Activated T-cell treated with anti-CD3 and anti-CD28 coated beads, Interleukin-2, amount 50 U/mL, for 24 hours (primary cell): ENCODE results near the gene IRS2.

Source experiments
- DNase-seq: peaks from one replicate; pipeline ENCODE4 v3.0.0-alpha.2; 2020
- H3K27ac Mint-ChIP-seq: 2 replicates; pipeline ENCODE4 v1.8.0; 2020; ENCODE audit warnings: mild to moderate bottlenecking, mixed read lengths
- H3K27me3 Mint-ChIP-seq: 2 replicates; pipeline ENCODE4 v1.8.0; 2020; ENCODE audit warnings: mixed read lengths
- H3K36me3 Mint-ChIP-seq: 2 replicates; pipeline ENCODE4 v1.8.0; 2020; ENCODE audit warnings: low read depth, mixed read lengths
- H3K4me1 Mint-ChIP-seq: 2 replicates; pipeline ENCODE4 v1.8.0; 2020; ENCODE audit warnings: low read depth, mixed read lengths
- H3K4me3 Mint-ChIP-seq: 2 replicates; pipeline ENCODE4 v1.8.0; 2020; ENCODE audit warnings: mild to moderate bottlenecking, moderate library complexity, mixed read lengths
- H3K9me3 Mint-ChIP-seq: 2 replicates; pipeline ENCODE4 v1.8.0; 2020; ENCODE audit warnings: mixed read lengths

The IRS2 gene

DNA sequence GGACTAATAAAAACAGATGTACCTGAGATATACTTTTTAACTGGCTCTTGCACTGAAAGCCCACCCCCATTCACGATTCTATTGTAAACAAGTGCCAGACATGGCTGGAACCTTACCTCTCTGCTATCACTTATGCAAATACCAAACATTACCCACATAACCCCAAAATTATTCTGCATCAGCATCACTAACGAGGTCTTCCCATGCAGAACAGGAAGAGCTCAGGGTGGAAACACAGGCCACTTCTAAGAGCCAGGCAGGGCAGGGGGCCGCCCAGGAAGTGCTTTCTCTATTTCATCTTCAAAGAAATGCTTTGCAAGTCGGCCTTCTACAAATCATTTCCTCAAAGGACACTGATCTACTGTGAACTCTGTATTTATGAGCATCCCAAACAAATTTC is 7.3 kb downstream of the IRS2 start:
- Mint-ChIP-seq H3K27me3 (no peaks in the 10 kb centered on the region), H3K9me3 (no peaks in the 10 kb centered on the region), H3K27ac (peak overlapping the region; percentile 11), H3K36me3 (peaks cover 12% of the 10 kb centered on the region), H3K4me3 (peak overlapping the region; percentile 54), H3K4me1 (peaks cover 56% of the 10 kb centered on the region)
- no peak for DNase-seq

DNA sequence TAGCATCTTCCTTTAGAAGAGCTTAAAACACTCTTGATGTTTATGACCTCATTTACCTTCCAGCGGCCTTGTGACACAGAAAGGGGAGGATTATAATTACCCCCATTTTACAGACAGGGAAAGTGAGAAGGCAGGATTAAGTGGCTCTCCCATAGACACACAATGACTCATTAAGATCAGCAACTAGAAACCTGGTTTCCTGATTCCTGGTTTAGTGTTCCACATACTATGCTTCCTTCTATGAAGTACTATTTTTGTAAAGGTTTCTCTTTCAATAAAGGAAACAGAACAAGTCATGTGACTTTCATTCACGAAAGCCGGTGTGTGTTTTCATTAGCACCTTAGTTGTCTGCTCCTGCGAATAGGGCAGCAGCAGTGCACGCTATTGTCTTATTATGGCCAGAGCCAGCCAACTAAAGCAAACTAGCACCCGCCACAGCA is 8.3 kb downstream of the IRS2 start:
- Mint-ChIP-seq H3K4me3 (peak overlapping the region; percentile 35), H3K27me3 (no peaks in the 10 kb centered on the region), H3K9me3 (no peaks in the 10 kb centered on the region), H3K36me3 (peaks cover 12% of the 10 kb centered on the region), H3K4me1 (peaks cover 66% of the 10 kb centered on the region), H3K27ac (peak overlapping the region; percentile 75)
- DNase-seq = no peak

DNA sequence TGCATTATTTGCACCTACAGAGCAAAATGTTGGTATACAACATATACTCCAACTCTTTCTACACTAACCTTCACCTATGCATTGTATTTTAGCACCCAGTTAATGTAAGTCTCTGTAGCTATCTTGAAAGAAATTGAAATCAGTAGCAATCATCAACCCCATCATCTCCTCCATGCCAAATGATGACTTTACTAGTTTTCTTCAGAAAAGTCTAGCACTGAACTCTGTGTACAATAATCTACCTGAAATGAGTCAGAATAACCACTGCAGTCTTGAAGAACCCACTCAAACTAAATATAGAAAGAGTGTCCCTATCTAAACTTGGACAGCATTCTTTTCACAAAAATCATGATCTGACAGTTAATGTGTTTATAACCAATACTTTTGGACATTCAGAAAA is 9.8 kb downstream of the IRS2 start:
- no peak overlapping the region for H3K4me3 Mint-ChIP-seq
- DNase-seq = no peak
- H3K9me3 Mint-ChIP-seq = no peaks in the 10 kb centered on the region
- peaks cover 8% of the 10 kb centered on the region for H3K36me3 Mint-ChIP-seq
- H3K27ac Mint-ChIP-seq = no peak overlapping the region
- no peaks in the 10 kb centered on the region for H3K27me3 Mint-ChIP-seq
- H3K4me1 Mint-ChIP-seq = peaks cover 63% of the 10 kb centered on the region

DNA sequence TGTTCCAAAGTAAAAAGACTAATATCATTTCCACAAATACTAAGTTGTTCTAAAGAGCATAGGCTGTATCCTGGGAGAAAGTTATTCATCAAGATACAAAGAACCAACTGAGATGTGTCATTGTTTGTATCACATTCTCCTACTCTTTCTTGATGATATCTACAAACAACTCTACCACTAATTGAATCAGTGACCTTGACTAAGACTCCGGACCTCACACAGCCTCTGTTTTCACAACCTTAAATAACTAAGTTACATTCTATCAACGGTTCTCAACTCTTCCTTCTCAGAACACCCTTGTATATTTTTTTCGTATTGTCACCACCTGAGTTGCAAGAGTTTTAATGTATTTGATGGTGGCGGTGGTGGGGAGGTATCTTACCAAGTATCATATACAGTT is 12.6 kb downstream of the IRS2 start:
- Mint-ChIP-seq H3K27me3 (no peaks in the 10 kb centered on the region), H3K36me3 (peaks cover 12% of the 10 kb centered on the region), H3K4me3 (no peak overlapping the region), H3K4me1 (peaks cover 45% of the 10 kb centered on the region), H3K27ac (peak overlapping the region; percentile 51), H3K9me3 (no peaks in the 10 kb centered on the region)
- DNase-seq = no peak

DNA sequence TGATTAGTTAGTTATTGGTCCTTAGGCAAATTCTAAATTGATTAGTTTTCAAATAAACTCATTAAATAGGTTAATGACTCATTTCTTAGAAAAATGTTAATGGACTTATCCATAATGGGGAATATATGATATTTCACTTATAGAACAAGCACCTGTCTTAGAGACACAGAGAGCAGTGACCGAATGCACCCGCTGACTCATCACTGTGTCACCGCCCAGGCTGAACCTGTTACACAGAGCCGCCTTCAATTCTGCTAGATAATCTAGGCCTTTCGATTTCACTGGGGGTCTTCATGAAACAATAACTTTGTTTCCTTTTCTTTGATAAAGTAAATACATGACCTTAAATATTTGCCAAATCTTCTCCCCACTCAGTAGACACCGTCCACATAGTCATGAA is 13.1 kb downstream of the IRS2 start:
- Mint-ChIP-seq H3K4me1 (peaks cover 40% of the 10 kb centered on the region), H3K9me3 (no peaks in the 10 kb centered on the region), H3K27ac (peak overlapping the region; percentile 51), H3K36me3 (peaks cover 12% of the 10 kb centered on the region), H3K27me3 (no peaks in the 10 kb centered on the region), H3K4me3 (no peak overlapping the region)
- no peak for DNase-seq

DNA sequence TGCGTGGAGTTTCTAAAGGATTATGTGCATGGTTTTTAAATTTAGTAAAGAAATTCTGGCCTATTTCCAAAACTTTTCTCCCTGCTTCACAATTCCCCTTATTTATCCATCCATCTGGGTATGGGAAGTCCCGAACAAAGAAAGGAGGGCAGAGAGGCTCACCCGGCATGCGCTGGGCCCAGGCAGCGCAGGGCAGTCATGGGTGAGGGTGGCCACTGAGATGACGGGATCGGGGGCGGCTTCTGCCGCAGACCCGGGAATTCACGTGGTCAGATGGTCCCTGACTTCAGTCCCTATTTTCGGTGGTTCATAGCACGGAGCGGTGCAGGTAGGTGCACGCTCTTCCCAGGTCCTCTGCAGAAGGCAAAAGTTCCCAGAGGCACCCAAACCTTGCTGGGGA is 14.5 kb downstream of the IRS2 start:
- Mint-ChIP-seq H3K36me3 (peaks cover 12% of the 10 kb centered on the region), H3K27ac (no peak overlapping the region), H3K9me3 (no peaks in the 10 kb centered on the region), H3K4me1 (peaks cover 29% of the 10 kb centered on the region), H3K4me3 (no peak overlapping the region), H3K27me3 (no peaks in the 10 kb centered on the region)
- DNase-seq = no peak

DNA sequence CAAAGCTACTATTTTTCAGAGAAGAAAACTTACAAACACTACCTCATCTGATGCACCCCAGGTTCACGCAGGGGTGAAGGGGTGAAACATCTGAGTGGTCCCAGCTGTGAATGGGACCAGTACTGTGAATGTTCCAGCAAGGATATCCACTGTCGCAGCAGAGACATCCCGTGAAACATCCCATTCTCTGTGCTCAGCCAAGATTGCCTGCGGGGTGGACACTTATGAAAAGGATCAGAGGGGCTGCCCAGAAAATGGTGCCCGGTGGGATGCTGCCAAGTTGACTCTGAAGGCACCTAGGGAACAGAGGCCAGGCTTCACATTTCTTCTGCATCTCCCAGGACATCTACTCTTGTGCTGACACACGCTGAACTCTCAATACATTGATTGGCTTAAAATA is 15.9 kb downstream of the IRS2 start:
- Mint-ChIP-seq H3K27me3 (no peaks in the 10 kb centered on the region), H3K4me3 (no peak overlapping the region), H3K27ac (no peak overlapping the region), H3K36me3 (peaks cover 12% of the 10 kb centered on the region), H3K9me3 (no peaks in the 10 kb centered on the region), H3K4me1 (peaks cover 24% of the 10 kb centered on the region)
- no peak for DNase-seq

DNA sequence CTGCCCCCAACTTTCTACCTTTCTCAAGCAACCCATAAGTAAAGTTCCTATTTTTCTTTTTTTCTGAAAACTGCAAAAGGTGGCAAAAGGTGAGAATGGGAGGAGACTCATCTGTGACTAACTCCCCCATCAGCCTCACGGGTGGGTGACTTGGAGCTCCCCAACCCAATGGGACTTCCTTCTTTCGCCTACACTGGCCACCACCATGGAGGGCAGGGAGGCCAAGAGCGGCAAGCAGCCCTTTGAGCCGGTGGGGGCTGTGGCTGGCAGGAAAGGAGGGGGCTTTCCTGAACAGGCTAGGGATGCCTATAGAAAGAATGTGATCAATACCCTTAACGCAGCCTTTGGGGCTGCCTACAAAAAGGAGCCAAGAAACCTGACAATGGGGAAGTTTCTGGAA is 16.5 kb downstream of the IRS2 start:
- H3K27ac Mint-ChIP-seq = no peak overlapping the region
- no peak overlapping the region for H3K4me3 Mint-ChIP-seq
- H3K4me1 Mint-ChIP-seq = peaks cover 27% of the 10 kb centered on the region
- no peaks in the 10 kb centered on the region for H3K9me3 Mint-ChIP-seq
- H3K36me3 Mint-ChIP-seq = peaks cover 12% of the 10 kb centered on the region
- no peak for DNase-seq
- no peaks in the 10 kb centered on the region for H3K27me3 Mint-ChIP-seq

DNA sequence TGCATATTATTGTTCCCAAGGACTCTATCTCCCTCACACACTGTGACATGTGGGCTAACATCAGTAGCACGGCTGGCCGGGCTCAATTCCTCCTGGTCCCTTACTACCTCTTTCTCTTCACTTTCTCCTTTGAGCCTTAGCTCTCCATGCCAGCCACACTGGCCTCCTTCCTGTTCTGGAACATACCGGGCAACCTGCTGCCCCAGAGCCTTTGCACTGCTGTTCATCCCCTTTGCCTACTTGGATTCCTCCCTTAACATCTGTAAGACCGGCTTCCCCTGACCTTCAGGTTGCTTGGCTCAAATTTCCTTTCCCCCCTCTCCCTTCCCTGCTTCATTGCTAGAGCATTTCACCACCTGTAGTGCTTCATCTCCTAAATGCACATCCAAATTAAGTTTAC is 17.1 kb downstream of the IRS2 start:
- no peak overlapping the region for H3K27ac Mint-ChIP-seq
- H3K4me3 Mint-ChIP-seq = no peak overlapping the region
- H3K9me3 Mint-ChIP-seq = no peaks in the 10 kb centered on the region
- peaks cover 33% of the 10 kb centered on the region for H3K4me1 Mint-ChIP-seq
- H3K36me3 Mint-ChIP-seq = peaks cover 12% of the 10 kb centered on the region
- no peak for DNase-seq
- H3K27me3 Mint-ChIP-seq = no peaks in the 10 kb centered on the region

DNA sequence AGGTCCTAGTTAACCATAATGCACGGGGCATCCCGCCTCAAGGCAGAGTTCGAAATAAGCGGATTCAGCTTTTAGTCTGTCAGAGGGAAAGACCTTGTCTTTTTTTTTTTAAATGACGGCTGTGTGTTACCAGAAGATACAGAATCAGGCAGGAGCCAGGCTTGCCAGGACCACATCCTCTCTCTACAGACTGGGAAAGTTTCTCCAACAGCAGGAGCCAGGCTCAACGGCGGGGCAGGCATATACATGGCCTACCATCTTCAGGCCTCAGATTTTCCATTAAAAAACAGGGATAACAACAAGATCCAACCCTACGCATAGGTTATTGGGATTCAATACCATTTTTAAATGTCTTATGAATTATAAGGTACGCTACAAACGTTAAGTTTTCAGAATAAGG is 17.8 kb downstream of the IRS2 start:
- no peak overlapping the region for H3K4me3 Mint-ChIP-seq
- H3K27ac Mint-ChIP-seq = no peak overlapping the region
- H3K4me1 Mint-ChIP-seq = peaks cover 29% of the 10 kb centered on the region
- H3K36me3 Mint-ChIP-seq = peaks cover 12% of the 10 kb centered on the region
- no peak for DNase-seq
- H3K9me3 Mint-ChIP-seq = no peaks in the 10 kb centered on the region
- H3K27me3 Mint-ChIP-seq = no peaks in the 10 kb centered on the region

DNA sequence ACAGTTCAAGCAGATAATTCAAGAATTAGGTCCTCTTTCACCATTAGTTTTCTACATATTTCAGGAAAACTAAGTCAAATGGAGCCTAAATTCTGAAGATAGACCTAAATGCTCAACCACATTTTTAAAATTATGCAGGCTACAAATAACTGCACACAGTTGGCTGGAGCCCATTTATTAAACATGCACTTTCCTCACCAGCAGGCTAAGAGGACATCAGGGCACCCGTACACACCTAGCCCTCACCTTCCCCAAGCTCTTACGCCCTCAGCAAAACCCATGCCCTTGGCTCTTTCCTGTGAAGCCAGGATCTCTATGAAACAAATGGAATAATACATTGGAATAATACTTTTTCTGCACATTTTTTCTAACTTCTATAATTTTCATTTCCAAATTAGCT is 18.2 kb downstream of the IRS2 start:
- no peak overlapping the region for H3K27ac Mint-ChIP-seq
- peaks cover 26% of the 10 kb centered on the region for H3K4me1 Mint-ChIP-seq
- no peaks in the 10 kb centered on the region for H3K27me3 Mint-ChIP-seq
- DNase-seq = no peak
- no peaks in the 10 kb centered on the region for H3K9me3 Mint-ChIP-seq
- H3K4me3 Mint-ChIP-seq = no peak overlapping the region
- H3K36me3 Mint-ChIP-seq = peaks cover 12% of the 10 kb centered on the region

DNA sequence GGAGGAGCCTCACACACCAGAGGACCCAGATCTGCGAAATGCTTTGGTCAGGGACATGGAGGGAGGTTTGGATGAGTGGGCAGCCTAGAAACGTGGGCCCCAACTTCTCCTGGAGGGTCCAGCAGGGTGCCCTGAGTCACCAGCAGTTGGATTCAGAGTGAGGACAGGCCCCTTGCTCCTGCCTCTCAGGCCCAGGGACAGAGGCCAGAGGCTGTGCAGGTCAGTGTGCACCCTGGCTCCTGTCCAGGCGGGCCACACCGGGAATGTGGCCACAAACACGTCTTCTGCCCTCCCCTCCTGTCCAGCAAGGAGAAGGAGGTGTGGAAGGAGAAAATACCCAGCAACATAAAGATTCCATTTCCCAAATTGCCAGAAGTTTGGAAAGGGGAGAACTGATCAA is 19.4 kb downstream of the IRS2 start:
- peaks cover 12% of the 10 kb centered on the region for H3K36me3 Mint-ChIP-seq
- H3K4me3 Mint-ChIP-seq = no peak overlapping the region
- H3K27ac Mint-ChIP-seq = no peak overlapping the region
- peaks cover 35% of the 10 kb centered on the region for H3K4me1 Mint-ChIP-seq
- no peak for DNase-seq
- H3K9me3 Mint-ChIP-seq = no peaks in the 10 kb centered on the region
- H3K27me3 Mint-ChIP-seq = no peaks in the 10 kb centered on the region

DNA sequence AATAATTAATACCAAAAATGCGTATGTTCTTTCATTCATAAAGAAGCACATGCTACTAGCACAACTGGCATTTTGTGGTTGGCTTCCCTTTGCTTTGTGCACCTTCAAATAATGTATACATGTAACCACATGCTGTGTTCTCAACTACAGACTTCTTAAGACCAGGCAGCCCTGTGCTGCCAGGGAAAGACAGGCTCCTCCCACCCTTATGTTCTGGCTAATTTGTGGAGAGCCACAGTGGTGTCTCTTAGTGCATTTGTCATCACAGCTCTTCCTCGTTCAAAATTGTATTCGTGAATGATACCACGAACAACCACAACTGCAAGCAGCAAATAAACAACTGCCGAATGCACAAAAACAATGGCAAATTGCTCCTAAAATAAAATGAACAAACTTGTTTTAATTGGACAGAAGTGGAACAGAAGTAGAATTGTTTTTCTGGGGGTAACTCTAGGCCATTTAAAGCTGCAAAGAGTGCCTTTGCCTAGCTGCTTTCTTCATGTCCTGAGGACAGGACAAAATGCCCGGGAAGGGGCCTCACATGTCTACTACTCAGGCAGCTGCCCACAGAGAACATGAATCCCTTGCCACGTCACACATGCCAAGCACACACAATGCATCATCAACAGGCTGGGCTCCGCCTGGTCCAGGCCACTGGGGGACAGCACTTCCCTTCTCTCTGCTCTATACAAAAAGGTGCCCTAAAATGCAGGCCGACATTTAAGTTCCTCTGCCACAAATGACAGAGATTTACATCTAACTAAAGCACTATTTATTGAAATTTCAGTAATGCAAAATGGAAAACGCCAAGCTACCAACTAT is 21.7 kb downstream of the IRS2 start:
- H3K36me3 Mint-ChIP-seq = no peaks in the 10 kb centered on the region
- DNase-seq = no peak
- peaks cover 43% of the 10 kb centered on the region for H3K4me1 Mint-ChIP-seq
- no peaks in the 10 kb centered on the region for H3K27me3 Mint-ChIP-seq
- H3K9me3 Mint-ChIP-seq = no peaks in the 10 kb centered on the region
- H3K4me3 Mint-ChIP-seq = no peak overlapping the region
- H3K27ac Mint-ChIP-seq = peak overlapping the region; percentile 9

DNA sequence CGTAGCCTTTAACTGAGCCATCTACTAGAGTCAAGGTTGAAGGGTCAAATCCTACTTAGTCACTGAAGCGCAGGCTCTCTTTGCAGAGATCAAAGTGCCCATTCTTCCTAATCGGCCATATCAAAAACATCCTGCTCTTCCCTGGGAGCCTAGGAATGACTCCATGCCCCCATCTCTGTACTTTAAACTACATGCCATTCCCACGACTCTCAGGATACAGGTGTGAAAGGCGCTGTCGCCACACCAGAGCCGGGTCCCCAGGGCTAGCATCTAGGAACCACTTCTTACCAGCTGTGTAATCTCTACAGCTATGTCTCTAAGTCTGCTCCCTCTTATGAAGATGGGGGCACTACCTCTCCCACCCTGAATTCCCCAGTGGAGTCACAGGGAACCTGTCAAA is 22.3 kb downstream of the IRS2 start:
- H3K4me1 Mint-ChIP-seq = peaks cover 45% of the 10 kb centered on the region
- no peaks in the 10 kb centered on the region for H3K27me3 Mint-ChIP-seq
- no peak overlapping the region for H3K4me3 Mint-ChIP-seq
- H3K27ac Mint-ChIP-seq = no peak overlapping the region
- DNase-seq = no peak
- no peaks in the 10 kb centered on the region for H3K9me3 Mint-ChIP-seq
- no peaks in the 10 kb centered on the region for H3K36me3 Mint-ChIP-seq

DNA sequence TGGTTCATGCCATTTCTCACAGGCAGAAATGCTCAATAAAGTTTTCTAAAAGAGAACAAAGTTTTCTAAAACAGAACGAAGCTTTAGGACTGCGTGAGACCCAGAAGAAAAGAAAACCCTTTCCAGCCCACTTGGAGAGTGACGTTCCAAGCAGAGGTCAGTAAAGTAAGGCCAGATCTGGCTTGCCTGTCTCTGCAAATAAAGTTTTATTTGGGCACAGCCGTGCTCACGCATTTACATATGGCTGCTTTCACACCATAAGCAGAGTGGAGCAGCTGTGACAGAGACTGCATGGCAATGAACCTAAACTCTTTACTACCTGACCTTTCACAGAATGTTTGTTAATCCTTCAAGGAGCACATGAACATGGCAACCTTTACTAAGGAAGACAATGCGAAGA is 23.6 kb downstream of the IRS2 start:
- Mint-ChIP-seq H3K27ac (no peak overlapping the region), H3K4me1 (peaks cover 45% of the 10 kb centered on the region), H3K27me3 (no peaks in the 10 kb centered on the region), H3K36me3 (no peaks in the 10 kb centered on the region), H3K9me3 (no peaks in the 10 kb centered on the region), H3K4me3 (no peak overlapping the region)
- DNase-seq = no peak

DNA sequence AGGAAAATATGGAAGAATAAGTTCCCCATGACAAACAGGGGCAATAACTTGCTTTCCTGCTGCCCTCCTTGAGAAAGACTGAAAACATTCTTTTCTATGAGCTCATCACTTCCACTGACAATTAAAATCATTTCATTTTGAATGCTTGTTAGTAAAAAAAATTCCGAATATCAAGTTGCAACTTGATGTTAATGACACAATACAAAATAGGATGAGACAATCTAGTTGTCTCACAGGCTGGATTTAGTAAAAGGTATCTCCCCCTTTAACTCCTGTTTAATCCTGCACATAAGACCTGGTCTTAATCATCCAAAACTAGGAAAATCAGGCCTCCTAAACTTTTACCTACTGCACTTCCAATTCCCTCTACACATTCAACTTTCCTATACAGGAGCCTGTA is 24.7 kb downstream of the IRS2 start:
- Mint-ChIP-seq H3K36me3 (peaks cover 4% of the 10 kb centered on the region), H3K27ac (no peak overlapping the region), H3K27me3 (no peaks in the 10 kb centered on the region), H3K9me3 (no peaks in the 10 kb centered on the region), H3K4me3 (no peak overlapping the region), H3K4me1 (peaks cover 43% of the 10 kb centered on the region)
- DNase-seq = no peak
